ENCODE results near the gene ZC3HAV1.

GRCh38 chr7:139111147-139111546 lies 1.6 kb upstream of the ZC3HAV1 start:
- TF ChIP-seq ARNTL (CRISPR knock-in tag; IDR thresholded peaks at IDR 0.05; ENCODE audit: borderline replicate concordance, low read depth): no peak
- no peak for TF ChIP-seq ZFP30 (CRISPR knock-in tag; IDR thresholded peaks at IDR 0.05)
- no peak for TF ChIP-seq ESRRG (CRISPR knock-in tag; IDR thresholded peaks at IDR 0.05)
- TF ChIP-seq GLIS3 (CRISPR knock-in tag; IDR thresholded peaks at IDR 0.05): no peak
- TF ChIP-seq BACH2 (CRISPR knock-in tag; IDR thresholded peaks at IDR 0.05; ENCODE audit: borderline replicate concordance): no peak
- TF ChIP-seq ZNF8 (CRISPR knock-in tag; IDR thresholded peaks at IDR 0.05): no peak
- TF ChIP-seq TOX (CRISPR knock-in tag; IDR thresholded peaks at IDR 0.05; ENCODE audit: borderline replicate concordance): no peak
- TF ChIP-seq PATZ1 (CRISPR knock-in tag; IDR thresholded peaks at IDR 0.05; ENCODE audit: borderline replicate concordance): no peak
- no peak for TF ChIP-seq RARB (CRISPR knock-in tag; IDR thresholded peaks at IDR 0.05)
- TF ChIP-seq TCF4 (CRISPR knock-in tag; IDR thresholded peaks at IDR 0.05; ENCODE audit: borderline replicate concordance): no peak
- no peak for TF ChIP-seq CREB5 (CRISPR knock-in tag; IDR thresholded peaks at IDR 0.05; ENCODE audit: low read depth)
- TF ChIP-seq ZFP3 (CRISPR knock-in tag; IDR thresholded peaks at IDR 0.05): no peak
- no peak for TF ChIP-seq POU6F1 (CRISPR knock-in tag; IDR thresholded peaks at IDR 0.05; ENCODE audit: borderline replicate concordance, low read depth)

All from SK-N-SH treated with all-trans-retinoic acid at 6 μM for 48 hours (cell line).